Colonic mucosa (tissue), 4 donors: ENCODE measurements around the gene SLMAP. TPM values are rescaled to one million over a fixed set of nuclear protein-coding genes. Genes with fewer than 3 reads are reported as not detected.
"Not testable (repeated sequence)": the region's sequence is repeated elsewhere in the genome, so short reads cannot be mapped to it uniquely, and the experiment has no call there.

ENCODE experiments used
- DNase-seq: peaks from one replicate; pipeline ENCODE4 v3.0.0-alpha.2; 2020
- H3K27ac ChIP-seq: fragments of 200-600 bp; one replicate; pipeline ENCODE4 v1.8.0; 2021
- H3K27me3 ChIP-seq: fragments of 200-600 bp; one replicate; pipeline ENCODE4 v1.8.0; 2021
- H3K36me3 ChIP-seq: fragments of 200-600 bp; one replicate; pipeline ENCODE4 v1.8.0; 2021
- H3K4me1 ChIP-seq: fragments of 200-600 bp; one replicate; pipeline ENCODE4 v1.8.0; 2021; ENCODE audit warnings: mild to moderate bottlenecking
- H3K4me3 ChIP-seq: fragments of 200-600 bp; one replicate; pipeline ENCODE4 v1.8.0; 2021
- H3K9ac ChIP-seq, 2 donors: one replicate each; pipeline ENCODE4 v1.7.0; 2013; ENCODE audit warnings: control low read depth in 2 of 2, low read depth in 2 of 2, low read length in 2 of 2
- H3K9me3 ChIP-seq: fragments of 200-600 bp; one replicate; pipeline ENCODE4 v1.8.0; 2021
- CTCF ChIP-seq: fragments of 200-600 bp; IDR thresholded peaks from one replicate; pipeline ENCODE4 v1.8.0; 2022; ENCODE audit warnings: antibody characterized with exemption, mild to moderate bottlenecking
- intact Hi-C: fragments of 100-400 bp; cut with DNase I; formaldehyde crosslinking; loops from one replicate; pipeline ENCODE4 v1.14.1; 2022
- total RNA-seq, 2 donors: library from RNA; stranded (reverse); fragmentation: NEBNext Ultra II Directional in 1 of 2; extraction: Animal tissue kit (Norgen Biotek cat#: 25700) in 1 of 2; gene quantifications; one replicate each; pipeline ENCODE4 v1.2.1, GENCODE V29; 2021
- donor health status: healthy.
- donor health status: DM: no; HTN: no; CAD: no.
- donor health status: DM: no; HTN: no; CAD: no.

The SLMAP gene
- total RNA-seq, 2 donors from 2014 or later = 81.1 to 124 TPM

DNA sequence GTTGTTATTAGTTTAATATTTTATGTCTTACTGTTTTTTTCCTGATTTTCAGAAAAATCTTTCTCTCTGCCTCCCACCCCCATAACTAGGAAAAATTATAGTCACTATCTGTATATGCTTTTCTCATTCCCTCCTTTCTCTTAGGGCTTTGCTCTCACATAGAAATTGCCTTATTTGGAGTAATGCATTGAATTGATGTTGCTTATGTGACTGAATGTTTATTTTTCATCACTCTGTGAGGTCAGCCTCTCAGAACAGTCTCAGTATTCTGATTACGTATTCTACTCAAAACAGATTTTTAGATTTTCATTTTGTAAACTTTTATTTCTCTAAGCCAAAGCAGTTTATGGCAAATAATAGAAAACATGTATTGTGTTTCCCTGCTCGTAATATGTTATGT lies 121.0 kb downstream of the SLMAP start:
- Histone ChIP-seq H3K9ac (no peak overlapping the region), H3K4me3 (no peak overlapping the region), H3K4me1 (no peaks in the 10 kb centered on the region), H3K27ac (no peak overlapping the region), H3K9me3 (no peaks in the 10 kb centered on the region), H3K27me3 (no peaks in the 10 kb centered on the region), H3K36me3 (no peaks in the 10 kb centered on the region)
- intact Hi-C loops = no loop called here
- DNase-seq = no peak
- TF ChIP-seq CTCF = no peak

- DNase-seq, H3K9me3 ChIP-seq, H3K4me1 ChIP-seq, intact Hi-C loops, H3K27me3 ChIP-seq, H3K36me3 ChIP-seq, H3K4me3 ChIP-seq, H3K27ac ChIP-seq, H3K9ac ChIP-seq: not testable (repeated sequence)
Measured at GRCh38 chr3:57884436-57884835, 128.3 kb downstream of the SLMAP start.

GRCh38 chr3:57889807-57890206 lies 133.7 kb downstream of the SLMAP start:
- no peak overlapping the region for H3K9ac ChIP-seq
- H3K4me3 ChIP-seq = no peak overlapping the region
- H3K4me1 ChIP-seq = no peaks in the 10 kb centered on the region
- H3K27ac ChIP-seq = no peak overlapping the region
- TF ChIP-seq CTCF = no peak
- no peak for DNase-seq
- no peaks in the 10 kb centered on the region for H3K9me3 ChIP-seq
- no peaks in the 10 kb centered on the region for H3K27me3 ChIP-seq
- intact Hi-C loops = no loop called here
- H3K36me3 ChIP-seq = no peaks in the 10 kb centered on the region

DNA sequence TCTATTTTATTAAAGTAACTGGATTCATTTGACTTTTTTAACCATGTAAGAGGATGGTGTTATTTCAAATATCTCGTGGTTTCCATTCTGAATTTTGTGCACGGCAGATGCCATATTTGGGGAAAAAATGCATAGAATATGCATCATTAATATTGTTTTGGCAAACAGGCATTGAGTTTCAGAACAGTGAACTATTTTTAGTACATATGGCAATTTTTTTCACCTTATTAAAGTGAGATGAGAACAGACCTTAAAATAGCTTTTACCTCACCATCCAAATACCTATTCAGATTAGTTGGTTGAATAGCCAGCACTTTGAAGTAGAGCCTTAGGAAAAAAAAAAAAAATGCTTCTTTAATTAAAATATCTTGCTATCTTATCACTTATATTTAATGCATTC lies 134.8 kb downstream of the SLMAP start:
- DNase-seq = no peak
- no peak for TF ChIP-seq CTCF
- no peak overlapping the region for H3K27ac ChIP-seq
- no peaks in the 10 kb centered on the region for H3K9me3 ChIP-seq
- no peaks in the 10 kb centered on the region for H3K27me3 ChIP-seq
- intact Hi-C loops = no loop called here
- no peaks in the 10 kb centered on the region for H3K36me3 ChIP-seq
- no peaks in the 10 kb centered on the region for H3K4me1 ChIP-seq
- no peak overlapping the region for H3K4me3 ChIP-seq
- no peak overlapping the region for H3K9ac ChIP-seq

- Histone ChIP-seq H3K36me3 (no peaks in the 10 kb centered on the region), H3K4me3 (no peak overlapping the region), H3K27me3 (no peaks in the 10 kb centered on the region), H3K9ac (no peak overlapping the region), H3K9me3 (no peaks in the 10 kb centered on the region), H3K4me1 (no peaks in the 10 kb centered on the region), H3K27ac (peak overlapping the region; percentile 20)
- intact Hi-C loops = no loop called here
- TF ChIP-seq CTCF = no peak
- DNase-seq = no peak
Measured at GRCh38 chr3:57892423-57892822, 136.3 kb downstream of the SLMAP start.

- Histone ChIP-seq H3K9ac (no peak overlapping the region), H3K27ac (no peak overlapping the region), H3K4me1 (no peaks in the 10 kb centered on the region), H3K4me3 (no peak overlapping the region), H3K9me3 (no peaks in the 10 kb centered on the region), H3K36me3 (no peaks in the 10 kb centered on the region), H3K27me3 (no peaks in the 10 kb centered on the region)
- no peak for DNase-seq
- intact Hi-C loops = no loop called here
- no peak for TF ChIP-seq CTCF
Measured at GRCh38 chr3:57893156-57893555, 137.0 kb downstream of the SLMAP start.
